ENCODE data around the gene JTB. TPM values are rescaled to one million over a fixed set of nuclear protein-coding genes. Genes with fewer than 3 reads are reported as not detected.
A peak's percentile ranks its signal among the peaks of the same experiment; 100 is the strongest.

JTB gene
- total and polyA plus RNA-seq, 7 donors: 171 to 324 (median 245) TPM

GRCh38 chr1:153939476-153939875 lies 38.0 kb downstream of the JTB start:
- Histone ChIP-seq H3K36me3 (peaks cover 23 to 93% (median 54%) of the 10 kb centered on the region in 4 donors), H3K4me3 (no peak overlapping the region)

DNA sequence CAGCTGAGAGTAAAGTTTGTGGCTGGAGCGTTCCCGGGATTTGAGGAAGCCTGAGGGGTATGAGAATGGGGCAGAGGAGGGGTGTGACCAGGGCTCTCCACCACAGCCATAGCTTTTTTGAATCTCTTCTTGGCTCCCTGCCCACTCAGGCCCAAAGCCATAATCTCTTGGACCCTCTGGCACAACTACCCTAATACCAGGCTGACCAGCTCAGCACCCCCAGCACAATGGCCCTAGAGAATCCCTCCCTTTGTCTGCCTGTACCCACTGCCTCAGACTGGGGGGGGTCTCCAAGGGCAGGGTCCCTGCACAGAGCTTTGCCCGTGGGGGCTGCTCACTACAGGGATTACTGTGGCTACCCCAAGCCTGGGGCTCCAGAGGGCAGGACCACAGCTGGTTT lies 38.5 kb downstream of the JTB start:
- no peak for TF ChIP-seq POLR2AphosphoS5 (IDR thresholded peaks at IDR 0.05)
- no peak for TF ChIP-seq POLR2A (IDR thresholded peaks at IDR 0.05)
- TF ChIP-seq, protein P1, sequence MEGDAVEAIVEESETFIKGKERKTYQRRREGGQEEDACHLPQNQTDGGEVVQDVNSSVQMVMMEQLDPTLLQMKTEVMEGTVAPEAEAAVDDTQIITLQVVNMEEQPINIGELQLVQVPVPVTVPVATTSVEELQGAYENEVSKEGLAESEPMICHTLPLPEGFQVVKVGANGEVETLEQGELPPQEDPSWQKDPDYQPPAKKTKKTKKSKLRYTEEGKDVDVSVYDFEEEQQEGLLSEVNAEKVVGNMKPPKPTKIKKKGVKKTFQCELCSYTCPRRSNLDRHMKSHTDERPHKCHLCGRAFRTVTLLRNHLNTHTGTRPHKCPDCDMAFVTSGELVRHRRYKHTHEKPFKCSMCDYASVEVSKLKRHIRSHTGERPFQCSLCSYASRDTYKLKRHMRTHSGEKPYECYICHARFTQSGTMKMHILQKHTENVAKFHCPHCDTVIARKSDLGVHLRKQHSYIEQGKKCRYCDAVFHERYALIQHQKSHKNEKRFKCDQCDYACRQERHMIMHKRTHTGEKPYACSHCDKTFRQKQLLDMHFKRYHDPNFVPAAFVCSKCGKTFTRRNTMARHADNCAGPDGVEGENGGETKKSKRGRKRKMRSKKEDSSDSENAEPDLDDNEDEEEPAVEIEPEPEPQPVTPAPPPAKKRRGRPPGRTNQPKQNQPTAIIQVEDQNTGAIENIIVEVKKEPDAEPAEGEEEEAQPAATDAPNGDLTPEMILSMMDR (IDR thresholded peaks at IDR 0.05): no peak
- no peak for TF ChIP-seq EP300 (IDR thresholded peaks at IDR 0.05)
- WGBS, 2 donors: 89 to 94% methylated on average over 3 of the region's 3 CpGs
- no peaks in the 10 kb centered on the region for H3K27me3 ChIP-seq
- H3K9me3 ChIP-seq: no peaks in the 10 kb centered on the region
- intact Hi-C loops (cut with DNase I): no loop called here
- H3K36me3 ChIP-seq: peaks cover 28 to 97% (median 58%) of the 10 kb centered on the region in 4 donors
- DNase-seq: no peak
- H3K4me3 ChIP-seq: no peak overlapping the region
- no peak overlapping the region for H3K27ac ChIP-seq
- peaks cover 0 to 5% (median 1%) of the 10 kb centered on the region in 4 donors for H3K4me1 ChIP-seq

More at GRCh38 chr1:153939476-153939875, 38.0 kb downstream of the JTB start:
- Histone ChIP-seq H3K27ac (no peak overlapping the region), H3K4me1 (peaks cover 0 to 10% (median 4%) of the 10 kb centered on the region in 4 donors), H3K9me3 (no peaks in the 10 kb centered on the region), H3K27me3 (no peaks in the 10 kb centered on the region)
- no peak for DNase-seq
- intact Hi-C loops (cut with DNase I): no loop called here
- TF ChIP-seq EP300 (IDR thresholded peaks at IDR 0.05) (no peak), POLR2A (IDR thresholded peaks at IDR 0.05) (no peak), POLR2AphosphoS5 (IDR thresholded peaks at IDR 0.05) (no peak)
- TF ChIP-seq, protein P1 (IDR thresholded peaks at IDR 0.05): no peak
- 93 to 94% methylated on average over 12 of the region's 12 CpGs for WGBS, 2 donors

GRCh38 chr1:153937331-153937730 lies 40.1 kb downstream of the JTB start:
- no peaks in the 10 kb centered on the region for H3K9me3 ChIP-seq
- no peak overlapping the region for H3K4me3 ChIP-seq
- intact Hi-C loops (cut with DNase I): no loop called here
- no peaks in the 10 kb centered on the region for H3K27me3 ChIP-seq
- DNase-seq: no peak
- H3K36me3 ChIP-seq: peaks cover 43 to 98% (median 70%) of the 10 kb centered on the region in 4 donors
- WGBS, 2 donors: 96 to 98% methylated on average over 10 of the region's 10 CpGs
- H3K27ac ChIP-seq: no peak overlapping the region
- no peaks in the 10 kb centered on the region for H3K4me1 ChIP-seq
- TF ChIP-seq, protein P1 (IDR thresholded peaks at IDR 0.05): no peak
- no peak for TF ChIP-seq POLR2A (IDR thresholded peaks at IDR 0.05)
- no peak for TF ChIP-seq POLR2AphosphoS5 (IDR thresholded peaks at IDR 0.05)

DNA sequence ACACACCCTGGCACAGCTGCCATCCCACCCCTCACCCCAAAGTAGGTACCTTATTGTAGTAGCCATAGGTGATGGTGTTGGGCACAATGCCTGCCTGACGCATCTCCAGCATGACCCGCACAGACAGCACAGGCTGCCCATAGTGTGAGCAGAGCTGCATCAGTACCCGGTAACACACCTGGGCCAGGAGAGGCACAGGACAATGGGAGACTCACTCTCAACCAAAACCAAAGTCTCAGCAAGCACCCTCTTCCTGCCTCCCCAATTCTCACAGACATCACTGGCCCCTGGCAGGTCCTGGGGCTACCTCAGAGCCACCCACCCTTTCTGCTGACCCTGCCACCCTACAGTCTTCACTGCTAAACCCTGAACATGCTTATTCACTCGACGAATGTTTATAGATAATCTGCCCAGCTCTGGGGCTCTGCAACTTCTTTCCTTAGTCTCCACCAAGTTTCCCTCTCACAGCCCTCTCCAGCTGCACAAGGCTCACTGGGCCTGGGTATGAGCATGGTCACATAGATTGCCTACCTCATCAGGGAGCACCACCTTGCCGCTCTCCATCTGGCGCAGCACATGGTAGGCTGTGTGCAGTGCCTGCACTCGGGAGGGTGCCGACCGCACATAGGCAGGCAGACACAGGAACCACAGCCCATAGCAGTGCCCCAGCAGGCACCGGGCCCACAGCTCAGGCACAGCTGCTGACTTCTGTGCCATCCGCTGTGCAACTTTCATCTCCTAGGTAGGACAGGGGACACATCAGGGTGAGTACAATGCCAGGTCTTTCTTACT lies 41.3 kb downstream of the JTB start:
- TF ChIP-seq, protein P1 (IDR thresholded peaks at IDR 0.05): no peak
- TF ChIP-seq POLR2A (IDR thresholded peaks at IDR 0.05) (no peak), POLR2AphosphoS5 (IDR thresholded peaks at IDR 0.05) (no peak), EP300 (IDR thresholded peaks at IDR 0.05) (no peak)
- Histone ChIP-seq H3K36me3 (peaks cover 43 to 96% (median 70%) of the 10 kb centered on the region in 4 donors), H3K4me1 (no peaks in the 10 kb centered on the region), H3K27ac (no peak overlapping the region), H3K9me3 (no peaks in the 10 kb centered on the region), H3K4me3 (no peak overlapping the region), H3K27me3 (no peaks in the 10 kb centered on the region)
- WGBS, 2 donors: 97% methylated on average over 12 of the region's 12 CpGs
- DNase-seq: peak; percentile 29
- intact Hi-C loops (cut with DNase I): no loop called here

All from sigmoid colon (tissue), 7 donors.